Endothelial cell of umbilical vein (primary cell): Measurements from ENCODE around the gene SPTBN4. TPM values are rescaled to one million over a fixed set of nuclear protein-coding genes. Genes with fewer than 3 reads are reported as not detected.

ENCODE experiments used
- BruUV-seq: library from RNA; stranded (reverse); fragments of 400-500 nt; replicated peaks from 2 replicates; lab custom pipeline; 2021; lab: Mats Ljungman, UMichigan
- CTCF ChIA-PET: fragments of 300-600, 350-600 bp; sonication (Branson Sonifier 250); formaldehyde crosslinking; loops from one replicate; lab custom pipeline; 2021; ENCODE audit warnings: antibody characterized with exemption, inconsistent platforms; lab: Charles Lee
- POLR2A ChIA-PET: fragments of 300-600, 350-600 bp; sonication (Branson Sonifier 250); formaldehyde crosslinking; loops from one replicate; lab custom pipeline; 2021; ENCODE audit warnings: antibody characterized with exemption, inconsistent platforms; lab: Charles Lee
- DNase-seq: peaks from one replicate; pipeline ENCODE4 v3.0.0-alpha.2; 2011; ENCODE audit warnings: low read depth, low spot score
- FAIRE-seq: peaks from 2 replicates; lab custom pipeline; 2011; peaks lifted over from hg19 to GRCh38; lab: Jason Lieb, UNC
- H2AFZ ChIP-seq: 2 replicates; pipeline ENCODE4 v1.6.0; 2012; ENCODE audit warnings: low read depth, low read length, control low read depth, inconsistent platforms
- H3K27ac ChIP-seq: 2 replicates; pipeline ENCODE4 v1.5.1; 2011; ENCODE audit warnings: low read depth, mild to moderate bottlenecking, control low read depth, low read length, moderate library complexity; ENCODE audit not compliant: insufficient read depth
- H3K27me3 ChIP-seq, 2 experiments: 2 replicates each; pipeline versions ENCODE4 v1.6.0 to v1.6.1; 2011; ENCODE audit warnings: low read length in 2 of 2, mixed read lengths in 1 of 2; ENCODE audit not compliant: control insufficient read depth in 2 of 2, insufficient read depth in 2 of 2
- H3K36me3 ChIP-seq, 2 experiments: 2 replicates in 1 of 2; 3 replicates in 1 of 2; pipeline ENCODE4 v1.5.1; 2011; ENCODE audit warnings: low read length in 2 of 2, mild to moderate bottlenecking in 1 of 2, moderate library complexity in 1 of 2; ENCODE audit not compliant: control insufficient read depth in 2 of 2, insufficient read depth in 2 of 2; ENCODE audit errors: extremely low read depth in 1 of 2
- H3K4me1 ChIP-seq: 3 replicates; pipeline ENCODE4 v1.5.1; 2011; ENCODE audit warnings: mild to moderate bottlenecking, low read length; ENCODE audit not compliant: control insufficient read depth, insufficient read depth; ENCODE audit errors: extremely low read depth
- H3K4me2 ChIP-seq: 2 replicates; pipeline ENCODE4 v1.6.1; 2011; ENCODE audit warnings: low read length, control low read depth, mixed read lengths; ENCODE audit not compliant: insufficient read depth
- H3K4me3 ChIP-seq, 3 experiments: fragments of 200-600 bp in 1 of 3; sonication (generic), shearing (Covaris generic) in 1 of 3; replicated peaks in 1 of 3; 2 replicates each; pipeline ENCODE4 v1.5.1; 2011 to 2016; ENCODE audit warnings: control low read depth in 3 of 3, low read length in 3 of 3, mild to moderate bottlenecking in 2 of 3, inconsistent platforms in 1 of 3, low read depth in 1 of 3, moderate library complexity in 1 of 3; ENCODE audit not compliant: insufficient read depth in 1 of 3
- H3K79me2 ChIP-seq: 2 replicates; pipeline ENCODE4 v1.6.0; 2012; ENCODE audit warnings: low read length, inconsistent platforms; ENCODE audit not compliant: control insufficient read depth, insufficient read depth
- H3K9ac ChIP-seq: replicated peaks from 2 replicates; pipeline ENCODE3; 2011; ENCODE audit warnings: low read length, control low read depth; ENCODE audit not compliant: insufficient read depth; ENCODE audit errors: extremely low read depth
- H3K9me1 ChIP-seq: replicated peaks from 3 replicates; pipeline ENCODE4 v1.6.0; 2011; ENCODE audit warnings: mild to moderate bottlenecking, low read length; ENCODE audit not compliant: control insufficient read depth, insufficient read depth; ENCODE audit errors: extremely low read depth
- H3K9me3 ChIP-seq: replicated peaks from 2 replicates; pipeline ENCODE4 v1.5.1; 2012; ENCODE audit warnings: low read length, inconsistent platforms; ENCODE audit not compliant: control insufficient read depth, insufficient read depth
- H4K20me1 ChIP-seq: replicated peaks from 2 replicates; pipeline ENCODE3; 2011; ENCODE audit warnings: mild to moderate bottlenecking, low read length; ENCODE audit not compliant: control insufficient read depth, insufficient read depth; ENCODE audit errors: extremely low read depth
- EZH2 ChIP-seq: IDR thresholded peaks from 2 replicates; pipeline ENCODE4 v1.6.1; 2012; ENCODE audit warnings: borderline replicate concordance, low read depth, mild to moderate bottlenecking, moderate library complexity, low read length, inconsistent platforms; ENCODE audit not compliant: severe bottlenecking
- FOS ChIP-seq: IDR thresholded peaks from 2 replicates; pipeline ENCODE4 v1.6.1; 2011; ENCODE audit warnings: mild to moderate bottlenecking, low read length, moderate library complexity, borderline replicate concordance; ENCODE audit not compliant: insufficient read depth
- GATA2 ChIP-seq: IDR thresholded peaks from 2 replicates; pipeline ENCODE4 v1.7.0; 2011; ENCODE audit warnings: low read depth, mild to moderate bottlenecking, moderate library complexity, mixed read lengths, low read length; ENCODE audit not compliant: insufficient read length, insufficient read depth
- JUN ChIP-seq: IDR thresholded peaks from 2 replicates; pipeline ENCODE4 v1.6.1; 2011; ENCODE audit warnings: borderline replicate concordance, low read depth; ENCODE audit not compliant: insufficient read length, insufficient read depth
- MYC ChIP-seq: IDR thresholded peaks from one replicate; pipeline ENCODE4 v1.6.1; 2011; ENCODE audit warnings: mild to moderate bottlenecking, low read depth, low read length
- POLR2A ChIP-seq: IDR thresholded peaks from 2 replicates; pipeline ENCODE4 v1.6.1; 2012; ENCODE audit warnings: low read depth, mild to moderate bottlenecking, control low read depth, low read length
- POLR2AphosphoS5 ChIP-seq: IDR thresholded peaks from 2 replicates; pipeline ENCODE4 v1.6.1; 2012; ENCODE audit warnings: low read depth, mild to moderate bottlenecking, control low read depth, low read length, moderate library complexity; ENCODE audit not compliant: insufficient read depth
- dilution Hi-C: fragments of 300-500 bp; cut with MboI; formaldehyde crosslinking; loops from one replicate; pipeline ENCODE4 v1.15.0; 2019; ENCODE audit warnings: low sequenced_read_pairs; ENCODE audit not compliant: extremely low pct_ligation_motif_present
- intact Hi-C: fragments of 100-400 bp; cut with micrococcal nuclease; formaldehyde crosslinking; loops from one replicate; pipeline ENCODE4 v1.10.0; 2022
- polyA plus RNA-seq, 4 experiments: library from polyadenylated mRNA; depleted of rRNA in 3 of 4; stranded (reverse) in 3 of 4; unstranded in 1 of 4; fragments of >200 nt; gene quantifications; 2 replicates each; pipeline versions ENCODE4 v1.2.1 to v1.2.3, GENCODE V29; 2011 to 2012; ENCODE audit warnings: missing spikeins in 1 of 4
- total RNA-seq: library from RNA; stranded (reverse); gene quantifications from 2 replicates; pipeline ENCODE4 v1.2.3, GENCODE V29; 2021
- TF ChIP-seq, protein P1 (sequence below), 2 donors: IDR thresholded peaks; 1 replicate in 1 of 2; 2 replicates in 1 of 2; pipeline ENCODE4 v1.5.1; 2011; ENCODE audit warnings: low read length in 2 of 2, mild to moderate bottlenecking in 2 of 2, moderate library complexity in 2 of 2, control low read depth in 1 of 2, inconsistent platforms in 1 of 2, low read depth in 1 of 2; ENCODE audit not compliant: insufficient read depth in 1 of 2; ENCODE audit errors: extremely low read depth in 1 of 2
- TF ChIP-seq, protein P2 (sequence below): IDR thresholded peaks from 2 replicates; pipeline ENCODE4 v1.6.1; 2011; ENCODE audit not compliant: insufficient read depth, insufficient read length

Gene SPTBN4
- total and polyA plus RNA-seq, 2 donors (not counting 3 experiments of a cell fraction or from before 2014, with no cell fraction given), result 0.33 TPM; not detected in 1

DNA sequence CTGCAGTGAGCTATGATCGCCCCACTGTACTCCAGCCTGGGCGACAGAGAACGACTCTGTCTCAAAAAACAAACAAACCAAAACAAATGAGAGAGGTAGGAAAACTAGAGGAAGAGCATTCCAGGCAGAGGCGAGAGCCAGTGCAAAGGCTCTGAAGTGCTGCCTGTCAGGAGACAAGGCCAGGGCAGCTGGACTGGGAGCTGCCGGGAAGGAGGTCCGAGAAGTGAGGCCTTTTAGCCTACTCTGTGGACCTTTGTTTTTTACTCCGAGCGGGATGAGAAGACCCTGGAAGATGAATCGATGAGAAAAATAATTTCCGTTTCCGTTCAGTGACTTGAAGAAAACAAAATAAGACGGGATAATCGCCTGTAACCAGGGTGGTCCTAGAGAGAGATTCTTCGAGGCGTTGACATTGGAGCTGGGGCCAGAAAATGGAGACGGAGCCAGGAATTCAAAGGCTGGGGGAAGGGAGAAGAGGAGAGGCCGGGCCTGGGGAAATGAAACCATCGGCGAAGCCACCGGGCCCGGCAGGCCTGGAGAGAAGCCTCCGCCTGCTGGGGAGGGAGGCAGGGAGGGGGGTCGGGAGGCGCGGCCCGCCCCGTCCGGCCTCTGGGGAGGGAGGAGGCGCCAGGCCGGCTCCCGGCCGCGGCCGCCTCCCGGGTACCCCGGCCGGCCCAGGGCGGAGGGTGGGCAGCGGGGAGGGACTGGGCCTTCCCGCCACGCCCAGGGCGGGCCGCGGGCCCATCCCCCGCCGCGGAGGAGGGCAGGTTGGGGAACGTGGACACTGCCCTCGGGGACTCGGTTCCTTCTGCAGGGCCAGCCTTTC is 33.2 kb upstream of the SPTBN4 start:
- peak overlapping the region; percentile 28 to 76 (median 33) for H3K4me3 ChIP-seq
- H3K36me3 ChIP-seq, result no peaks in the 10 kb centered on the region
- FAIRE-seq (peak; percentile 92), DNase-seq (peak; percentile 89)
- CTCF ChIA-PET, result interaction anchor here (1.3 to 2.6 kb wide), 4 partner anchors 9 to 128 kb away, joined by 4 to 10 read pairs (median 9); no protein-coding TSS in a partner anchor
- dilution Hi-C loops, result no loop called here
- TF ChIP-seq POLR2A (peak; percentile 90), MYC (no peak), JUN (no peak), POLR2AphosphoS5 (peak; percentile 82), FOS (no peak), GATA2 (no peak), EZH2 (no peak)
- TF ChIP-seq, protein P1, sequence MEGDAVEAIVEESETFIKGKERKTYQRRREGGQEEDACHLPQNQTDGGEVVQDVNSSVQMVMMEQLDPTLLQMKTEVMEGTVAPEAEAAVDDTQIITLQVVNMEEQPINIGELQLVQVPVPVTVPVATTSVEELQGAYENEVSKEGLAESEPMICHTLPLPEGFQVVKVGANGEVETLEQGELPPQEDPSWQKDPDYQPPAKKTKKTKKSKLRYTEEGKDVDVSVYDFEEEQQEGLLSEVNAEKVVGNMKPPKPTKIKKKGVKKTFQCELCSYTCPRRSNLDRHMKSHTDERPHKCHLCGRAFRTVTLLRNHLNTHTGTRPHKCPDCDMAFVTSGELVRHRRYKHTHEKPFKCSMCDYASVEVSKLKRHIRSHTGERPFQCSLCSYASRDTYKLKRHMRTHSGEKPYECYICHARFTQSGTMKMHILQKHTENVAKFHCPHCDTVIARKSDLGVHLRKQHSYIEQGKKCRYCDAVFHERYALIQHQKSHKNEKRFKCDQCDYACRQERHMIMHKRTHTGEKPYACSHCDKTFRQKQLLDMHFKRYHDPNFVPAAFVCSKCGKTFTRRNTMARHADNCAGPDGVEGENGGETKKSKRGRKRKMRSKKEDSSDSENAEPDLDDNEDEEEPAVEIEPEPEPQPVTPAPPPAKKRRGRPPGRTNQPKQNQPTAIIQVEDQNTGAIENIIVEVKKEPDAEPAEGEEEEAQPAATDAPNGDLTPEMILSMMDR (IDR thresholded peaks at IDR 0.05; ENCODE audit: extremely low read depth in 1 of 2, insufficient read depth in 1 of 2, low read depth in 1 of 2, low read length in 2 of 2), result no peak
- TF ChIP-seq, protein P2, sequence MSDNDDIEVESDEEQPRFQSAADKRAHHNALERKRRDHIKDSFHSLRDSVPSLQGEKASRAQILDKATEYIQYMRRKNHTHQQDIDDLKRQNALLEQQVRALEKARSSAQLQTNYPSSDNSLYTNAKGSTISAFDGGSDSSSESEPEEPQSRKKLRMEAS, result no peak
- peaks cover 13% of the 10 kb centered on the region for H3K4me1 ChIP-seq
- peak overlapping the region; percentile 91 for H3K4me2 ChIP-seq
- H3K9me3 ChIP-seq, result no peaks in the 10 kb centered on the region
- no peaks in the 10 kb centered on the region for H3K9me1 ChIP-seq
- POLR2A ChIA-PET, result interaction anchor here (0.5 to 2.3 kb wide), 4 partner anchors 9 to 137 kb away, joined by 4 to 10 read pairs (median 7); no protein-coding TSS in a partner anchor
- no peaks in the 10 kb centered on the region for H4K20me1 ChIP-seq
- H3K79me2 ChIP-seq, result no peaks in the 10 kb centered on the region
- no peaks in the 10 kb centered on the region for H3K27me3 ChIP-seq
- peak overlapping the region; percentile 94 for H2AFZ ChIP-seq
- peak overlapping the region; percentile 99 for H3K9ac ChIP-seq
- intact Hi-C loops, result loop anchor here (1.0 kb wide), 2 partner anchors 8 to 10 kb away; partner anchors contain the start of gene SERTAD1
- BruUV-seq, result TSS peak; percentile 96
- peak overlapping the region; percentile 97 for H3K27ac ChIP-seq
